Spleen (tissue), 7 donors: Measurements from ENCODE around the gene RND2.

Experiments
- CTCF ChIP-seq, 11 experiments: fragments of 200-600 bp in 7 of 11; fragments of 450-650 bp in 4 of 11; sonication (generic) in 4 of 11; IDR thresholded peaks in 8 of 11; conservative IDR thresholded peaks in 3 of 11; 1 replicate in 7 of 11; 2 replicates in 4 of 11; pipeline versions ENCODE4 v1.4.0 to v1.8.0; 2016 to 2021; ENCODE audit warnings: antibody characterized with exemption in 11 of 11, inconsistent platforms in 4 of 11, mild to moderate bottlenecking in 1 of 11
- POLR2A ChIP-seq, 3 donors: fragments of 450-650 bp; IDR thresholded peaks; one replicate each; pipeline ENCODE4 v1.5.1; 2017; ENCODE audit warnings: antibody characterized with exemption in 3 of 3, mild to moderate bottlenecking in 1 of 3
- donor health status: DM: no; HTN: no; CAD: no; lungs with moderate emphysema.
- donor health status: DM: no; HTN: no; CAD: no.
- donor health status: DM: no; HTN: no; CAD: no.

GRCh38 chr17:43028221-43028861 is 3.3 kb downstream of the RND2 start:
- TF ChIP-seq POLR2A (IDR thresholded peaks at IDR 0.05) (no peak), CTCF (IDR thresholded peaks at IDR 0.05 in 8 of 11, conservative IDR thresholded peaks at IDR 0.05 in 3 of 11) (no peak)
